ENCODE measurements around the gene ZNF526.

Gene ZNF526

GRCh38 chr19:42268142-42268703, 48.1 kb downstream of the ZNF526 start:
- DNase-seq = peak; percentile 97

- peak; percentile 100 for DNase-seq
These were observed 48.8 kb downstream of the ZNF526 start, which contains the start of gene CIC for GRCh38 chr19:42268704-42269477. TSS of gene CIC (plus strand) at chr19:42269252. CDS start at chr19:42271784, 2,532 bp downstream.

- DNase-seq = no peak
These were observed 49.6 kb downstream of the ZNF526 start for GRCh38 chr19:42269478-42270345.

- peak; percentile 50 for DNase-seq
These were observed 50.4 kb downstream of the ZNF526 start for GRCh38 chr19:42270346-42271044.

GRCh38 chr19:42271045-42271419, 50.9 kb downstream of the ZNF526 start:
- no peak for DNase-seq

GRCh38 chr19:42271861-42272534, 51.9 kb downstream of the ZNF526 start:
- no peak for DNase-seq

GRCh38 chr19:42272535-42272897, 52.4 kb downstream of the ZNF526 start:
- no peak for DNase-seq

GRCh38 chr19:42272989-42273406, 52.9 kb downstream of the ZNF526 start:
- no peak for DNase-seq

GRCh38 chr19:42273407-42274064, 53.4 kb downstream of the ZNF526 start:
- DNase-seq = no peak

- no peak for DNase-seq
These were observed 54.1 kb downstream of the ZNF526 start for GRCh38 chr19:42274065-42274682.

GRCh38 chr19:42275103-42275502, 55.0 kb downstream of the ZNF526 start:
- DNase-seq = no peak

GRCh38 chr19:42275517-42275916, 55.4 kb downstream of the ZNF526 start:
- no peak for DNase-seq

- DNase-seq = no peak
These were observed 56.2 kb downstream of the ZNF526 start for GRCh38 chr19:42276284-42276683.

GRCh38 chr19:42276821-42277220, 56.7 kb downstream of the ZNF526 start:
- DNase-seq = peak; percentile 6
